DND-41 (cell line): Measurements from ENCODE around the gene PRR19.
"Not testable (repeated sequence)": the region's sequence is repeated elsewhere in the genome, so short reads cannot be mapped to it uniquely, and the experiment has no call there.

Experiments used
- ATAC-seq: fragments of 200-7000 bp; cut with Tn5 transposase; 3 replicates; pipeline ENCODE4 v1.9.1; 2021; ENCODE audit warnings: low read depth; ENCODE audit not compliant: insufficient read depth
- DNase-seq: peaks from one replicate; pipeline ENCODE4 v3.0.0-alpha.2; 2020
- H2AFZ ChIP-seq: 2 replicates; pipeline ENCODE4 v1.6.0; 2012; ENCODE audit warnings: low read depth, low read length
- H3K27ac ChIP-seq: 2 replicates; pipeline ENCODE4 v1.5.1; 2012; ENCODE audit warnings: low read length, inconsistent platforms
- H3K27me3 ChIP-seq: fragments of 200-600 bp; sonication (generic); 2 replicates; pipeline ENCODE4 v1.6.0; 2012; ENCODE audit warnings: low read length, mild to moderate bottlenecking, inconsistent platforms; ENCODE audit not compliant: insufficient read depth, poor library complexity
- H3K36me3 ChIP-seq: 2 replicates; pipeline ENCODE4 v1.5.1; 2012; ENCODE audit warnings: low read length, inconsistent platforms; ENCODE audit not compliant: insufficient read depth
- H3K4me1 ChIP-seq: 2 replicates; pipeline ENCODE4 v1.5.1; 2012; ENCODE audit warnings: mild to moderate bottlenecking, low read length; ENCODE audit not compliant: insufficient read depth
- H3K4me2 ChIP-seq: 2 replicates; pipeline ENCODE4 v1.6.0; 2012; ENCODE audit warnings: mild to moderate bottlenecking, moderate library complexity, low read length, inconsistent platforms; ENCODE audit not compliant: insufficient read depth
- H3K4me3 ChIP-seq, 2 experiments: fragments of 200-600 bp in 1 of 2; shearing (Covaris generic) in 1 of 2; 2 replicates each; pipeline ENCODE4 v1.5.1; 2012 to 2016; ENCODE audit warnings: inconsistent platforms in 2 of 2, low read length in 2 of 2, mild to moderate bottlenecking in 2 of 2, low read depth in 1 of 2, moderate library complexity in 1 of 2
- H3K79me2 ChIP-seq: 2 replicates; pipeline ENCODE4 v1.6.0; 2012; ENCODE audit warnings: low read length, inconsistent platforms; ENCODE audit not compliant: insufficient read depth
- H3K9ac ChIP-seq: 2 replicates; pipeline ENCODE4 v1.6.0; 2012; ENCODE audit warnings: low read depth, mild to moderate bottlenecking, inconsistent platforms, low read length, moderate library complexity
- H3K9me3 ChIP-seq: 2 replicates; pipeline ENCODE4 v1.5.1; 2012; ENCODE audit warnings: low read length, moderate library complexity, mild to moderate bottlenecking, inconsistent platforms; ENCODE audit not compliant: insufficient read depth, severe bottlenecking
- H4K20me1 ChIP-seq: 2 replicates; pipeline ENCODE4 v1.6.0; 2012; ENCODE audit warnings: low read length; ENCODE audit not compliant: insufficient read depth
- CTCF ChIP-seq: IDR thresholded peaks from 2 replicates; pipeline ENCODE4 v1.5.1; 2012; ENCODE audit warnings: borderline replicate concordance, low read length, moderate library complexity, mild to moderate bottlenecking; ENCODE audit not compliant: poor library complexity, severe bottlenecking; ENCODE audit errors: extremely low read depth
- EZH2 ChIP-seq: IDR thresholded peaks from 3 replicates; pipeline ENCODE4 v1.6.1; 2012; ENCODE audit warnings: borderline replicate concordance, low read depth, mild to moderate bottlenecking, moderate library complexity, low read length, inconsistent platforms; ENCODE audit not compliant: severe bottlenecking

Gene PRR19

GRCh38 chr19:42327381-42327780 lies 25.4 kb downstream of the PRR19 start:
- H3K79me2 ChIP-seq: peaks cover 34% of the 10 kb centered on the region
- H3K4me2 ChIP-seq: peak overlapping the region; percentile 97
- no peak for ATAC-seq
- no peak overlapping the region for H3K27ac ChIP-seq
- peak overlapping the region in 1 of 2 experiments; percentile 99; a peak in 1 of 4 replicates for H3K4me3 ChIP-seq
- H3K9ac ChIP-seq: peak overlapping the region; percentile 89; the same call in 1 of the 2 replicates
- H3K4me1 ChIP-seq: peaks cover 37% of the 10 kb centered on the region
- H3K9me3 ChIP-seq: no peaks in the 10 kb centered on the region
- no peaks in the 10 kb centered on the region for H3K36me3 ChIP-seq
- no peak overlapping the region for H2AFZ ChIP-seq
- DNase-seq: no peak
- no peaks in the 10 kb centered on the region for H3K27me3 ChIP-seq
- TF ChIP-seq CTCF (no peak), EZH2 (no peak)
- H4K20me1 ChIP-seq: peaks cover 21% of the 10 kb centered on the region; the same call in 1 of the 2 replicates

- no peak overlapping the region for H3K9ac ChIP-seq
- no peak for TF ChIP-seq EZH2
- TF ChIP-seq CTCF: no peak
- no peak for ATAC-seq
- H3K27ac ChIP-seq: no peak overlapping the region
- no peaks in the 10 kb centered on the region for H3K9me3 ChIP-seq
- no peak for DNase-seq
- no peak overlapping the region; a peak in 1 of 4 replicates for H3K4me3 ChIP-seq
- no peaks in the 10 kb centered on the region for H3K36me3 ChIP-seq
- no peaks in the 10 kb centered on the region for H3K27me3 ChIP-seq
- H4K20me1 ChIP-seq: peaks cover 21% of the 10 kb centered on the region; the same call in 1 of the 2 replicates
- H3K4me1 ChIP-seq: peaks cover 37% of the 10 kb centered on the region
- peaks cover 34% of the 10 kb centered on the region for H3K79me2 ChIP-seq
- H3K4me2 ChIP-seq: peak overlapping the region; percentile 97
- H2AFZ ChIP-seq: no peak overlapping the region
These were observed 26.2 kb downstream of the PRR19 start for GRCh38 chr19:42328106-42328505.

GRCh38 chr19:42328854-42329253 lies 26.9 kb downstream of the PRR19 start:
- Histone ChIP-seq H3K36me3 (no peaks in the 10 kb centered on the region), H3K9me3 (no peaks in the 10 kb centered on the region), H3K27ac (no peak overlapping the region), H3K27me3 (no peaks in the 10 kb centered on the region), H3K4me2 (no peak overlapping the region; the same call in 1 of the 2 replicates), H3K79me2 (peaks cover 34% of the 10 kb centered on the region), H3K4me1 (peaks cover 37% of the 10 kb centered on the region), H2AFZ (no peak overlapping the region), H3K9ac (no peak overlapping the region), H4K20me1 (peaks cover 21% of the 10 kb centered on the region; the same call in 1 of the 2 replicates), H3K4me3 (no peak overlapping the region)
- ATAC-seq: no peak
- no peak for TF ChIP-seq EZH2
- TF ChIP-seq CTCF: no peak
- DNase-seq: no peak

- Histone ChIP-seq H3K27ac (no peak overlapping the region), H3K4me3 (no peak overlapping the region), H3K9me3 (no peaks in the 10 kb centered on the region), H3K4me1 (peaks cover 30% of the 10 kb centered on the region), H3K27me3 (no peaks in the 10 kb centered on the region), H3K79me2 (peaks cover 34% of the 10 kb centered on the region), H3K4me2 (no peak overlapping the region), H3K9ac (no peak overlapping the region), H3K36me3 (no peaks in the 10 kb centered on the region; the same call in 1 of the 2 replicates), H2AFZ (no peak overlapping the region), H4K20me1 (peaks cover 21% of the 10 kb centered on the region; the same call in 1 of the 2 replicates)
- TF ChIP-seq EZH2 (no peak), CTCF (no peak)
- DNase-seq (no peak), ATAC-seq (no peak)
These were observed 28.3 kb downstream of the PRR19 start for GRCh38 chr19:42330241-42330711.

- H3K27ac ChIP-seq, H3K27me3 ChIP-seq, ATAC-seq, H3K9me3 ChIP-seq, H3K4me3 ChIP-seq, DNase-seq, H3K4me2 ChIP-seq, H3K36me3 ChIP-seq, H3K9ac ChIP-seq, H2AFZ ChIP-seq: not testable (repeated sequence)
- peaks cover 24% of the 10 kb centered on the region for H3K4me1 ChIP-seq
- peaks cover 25% of the 10 kb centered on the region for H3K79me2 ChIP-seq
- H4K20me1 ChIP-seq: peaks cover 21% of the 10 kb centered on the region; the same call in 1 of the 2 replicates
These were observed 29.4 kb downstream of the PRR19 start for GRCh38 chr19:42331333-42331732.
